HepG2 (cell line): ENCODE results near the gene CFAP97. TPM values are rescaled to one million over a fixed set of nuclear protein-coding genes. Genes with fewer than 3 reads are reported as not detected.

ENCODE experiments used
- ATAC-seq: fragments of 200-7000 bp; cut with Tn5 transposase; 3 replicates; pipeline ENCODE4 v1.9.1; 2020; ENCODE audit warnings: mild to moderate bottlenecking, moderate library complexity
- BruUV-seq: library from RNA; stranded (reverse); fragments of 400-500 nt; replicated peaks from 2 replicates; lab custom pipeline; 2021; lab: Mats Ljungman, UMichigan
- CTCF ChIA-PET: fragments of 300-600 bp; formaldehyde crosslinking; extraction: SDS; loops from one replicate; lab custom pipeline; 2021; ENCODE audit warnings: low total read pairs, inconsistent platforms, low intra/inter-chr PET ratio; lab: Yijun Ruan, JAX
- POLR2A ChIA-PET: fragments of 350-600 bp; sonication (Branson Sonifier 250); formaldehyde crosslinking; loops from one replicate; lab custom pipeline; 2020; ENCODE audit warnings: antibody characterized with exemption, inconsistent platforms; lab: Yijun Ruan, JAX
- DNase-seq: peaks from one replicate; pipeline ENCODE4 v3.0.0-alpha.2; 2015; ENCODE audit warnings: low spot score
- FAIRE-seq: peaks from 3 replicates; lab custom pipeline; 2011; peaks lifted over from hg19 to GRCh38; lab: Jason Lieb, UNC
- H2AFZ ChIP-seq: one replicate; pipeline ENCODE4 v1.6.1; 2011; ENCODE audit warnings: low read length, inconsistent platforms
- H3K27ac ChIP-seq: fragments of 300-600 bp; 3 replicates; pipeline ENCODE4 v1.8.0; 2011; ENCODE audit warnings: mixed run types, mild to moderate bottlenecking, mixed read lengths, low read length, inconsistent platforms; ENCODE audit not compliant: insufficient read depth; ENCODE audit errors: extremely low read length
- H3K27me3 ChIP-seq, 2 experiments: fragments of 200-600 bp in 1 of 2; 2 replicates in 1 of 2; 3 replicates in 1 of 2; pipeline versions ENCODE4 v1.6.0 to v1.8.0; 2011; ENCODE audit warnings: low read length in 2 of 2, mild to moderate bottlenecking in 2 of 2, moderate library complexity in 2 of 2, inconsistent platforms in 1 of 2; ENCODE audit not compliant: insufficient read depth in 2 of 2, control insufficient read depth in 1 of 2
- H3K36me3 ChIP-seq, 2 experiments: fragments of 200-600 bp in 1 of 2; replicated peaks in 1 of 2; 2 replicates in 1 of 2; 3 replicates in 1 of 2; pipeline versions ENCODE4 v1.5.1 to v1.8.0; 2011; ENCODE audit warnings: low read length in 2 of 2, inconsistent platforms in 1 of 2; ENCODE audit not compliant: insufficient read depth in 2 of 2, control insufficient read depth in 1 of 2
- H3K4me1 ChIP-seq: 2 replicates; pipeline ENCODE4 v1.5.1; 2012; ENCODE audit warnings: low read length, inconsistent platforms; ENCODE audit not compliant: insufficient read depth
- H3K4me2 ChIP-seq: 2 replicates; pipeline ENCODE4 v1.6.0; 2011; ENCODE audit warnings: low read depth, low read length, inconsistent platforms
- H3K4me3 ChIP-seq, 3 experiments: fragments of 200-600 bp in 1 of 3; sonication (generic), shearing (Covaris generic) in 1 of 3; replicated peaks in 1 of 3; 2 replicates each; pipeline ENCODE4 v1.5.1; 2011 to 2016; ENCODE audit warnings: low read length in 3 of 3, inconsistent platforms in 2 of 3, low read depth in 2 of 3, mild to moderate bottlenecking in 2 of 3, control low read depth in 1 of 3, mixed read lengths in 1 of 3; ENCODE audit not compliant: insufficient read depth in 1 of 3
- H3K79me2 ChIP-seq: one replicate; pipeline ENCODE4 v1.6.1; 2011; ENCODE audit warnings: low read length, inconsistent platforms; ENCODE audit not compliant: insufficient read depth
- H3K9ac ChIP-seq: 2 replicates; pipeline ENCODE4 v1.6.0; 2011; ENCODE audit warnings: mild to moderate bottlenecking, low read depth, low read length, inconsistent platforms; ENCODE audit not compliant: insufficient read depth
- H3K9me3 ChIP-seq: 2 replicates; pipeline ENCODE4 v1.5.1; 2012; ENCODE audit warnings: mild to moderate bottlenecking, low read length
- H4K20me1 ChIP-seq: 2 replicates; pipeline ENCODE4 v1.6.0; 2011; ENCODE audit warnings: inconsistent platforms, mild to moderate bottlenecking, low read length, moderate library complexity; ENCODE audit not compliant: insufficient read depth
- FOXC1 ChIP-seq: sonication (generic); formaldehyde crosslinking; IDR thresholded peaks from 2 replicates; pipeline ENCODE4 v1.8.0; 2022; ENCODE audit warnings: mild to moderate bottlenecking, missing genetic modification reagents, borderline replicate concordance
- HOXA5 ChIP-seq: sonication (generic); formaldehyde crosslinking; IDR thresholded peaks from 2 replicates; pipeline ENCODE4 v1.4.0; 2020; ENCODE audit warnings: missing genetic modification reagents
- PAWR ChIP-seq: sonication (generic); formaldehyde crosslinking; IDR thresholded peaks from 2 replicates; pipeline ENCODE4 v1.4.0; 2020; ENCODE audit warnings: missing genetic modification reagents, mild to moderate bottlenecking, borderline replicate concordance
- SALL2 ChIP-seq: sonication (generic); formaldehyde crosslinking; IDR thresholded peaks from 2 replicates; pipeline ENCODE4 v1.8.1; 2023; ENCODE audit warnings: mild to moderate bottlenecking, missing genetic modification reagents, inconsistent platforms
- ZBTB38 ChIP-seq: sonication (generic); formaldehyde crosslinking; IDR thresholded peaks from 2 replicates; pipeline ENCODE4 v1.5.1; 2020; ENCODE audit warnings: mild to moderate bottlenecking, missing genetic modification reagents
- ZSCAN31 ChIP-seq: sonication (generic); formaldehyde crosslinking; IDR thresholded peaks from 2 replicates; pipeline ENCODE4 v1.5.0; 2020; ENCODE audit warnings: low read depth, mild to moderate bottlenecking, missing genetic modification reagents
- WGBS: methylation state at CpG from one replicate; pipeline ENCODE4 v1.1.6; 2017; ENCODE audit warnings: low lambda C conversion rate; 5-methylcytosine and 5-hydroxymethylcytosine counted together
- in situ Hi-C: cut with HindIII; loops from 2 replicates; pipeline ENCODE4 v1.10.0; 2017; ENCODE audit warnings: low pct_unique_long_range_greater_than_20kb; ENCODE audit not compliant: extremely low pct_ligation_motif_present
- intact Hi-C: fragments of 100-400 bp; cut with micrococcal nuclease; formaldehyde crosslinking; loops from one replicate; pipeline ENCODE4 v1.10.0; 2022; ENCODE audit not compliant: unreplicated experiment
- polyA plus RNA-seq, 8 experiments: library from polyadenylated mRNA; depleted of rRNA in 3 of 8; stranded (reverse) in 7 of 8; unstranded in 1 of 8; fragments of >200 nt; fragmentation: Illumina TruSeq in 4 of 8; extraction: Trizol in 4 of 8; gene quantifications; 2 replicates each; pipeline versions ENCODE4 v1.2.1 to v1.2.3, GENCODE V29; 2011 to 2016; ENCODE audit warnings: low read depth in 4 of 8, missing spikeins in 1 of 8, mixed read lengths in 1 of 8; ENCODE audit not compliant: insufficient read depth in 1 of 8
- total RNA-seq, 5 experiments: library from RNA; depleted of rRNA; stranded (reverse); fragments of >200 nt; fragmentation: Illumina TruSeq; extraction: Trizol; gene quantifications; 2 replicates each; pipeline ENCODE4 v1.2.3, GENCODE V29; 2016; ENCODE audit warnings: low read depth in 1 of 5

CFAP97 gene
- total and polyA plus RNA-seq, 2 of the 13 experiments (the other 11 are each of a cell fraction or from before 2014, with no cell fraction given), result 32.1 to 44.4 TPM

- in situ Hi-C loops, result no loop called here
- peaks cover 34% of the 10 kb centered on the region for H3K4me1 ChIP-seq
- ATAC-seq (no peak), DNase-seq (no peak), FAIRE-seq (no peak)
- ChIA-PET CTCF (no interaction called here), POLR2A (no interaction called here)
- TF ChIP-seq PAWR (CRISPR knock-in tag) (no peak), SALL2 (no peak), FOXC1 (no peak), HOXA5 (CRISPR knock-in tag) (no peak)
- intact Hi-C loops, result no loop called here
- peaks cover 6% of the 10 kb centered on the region; the same call in 1 of the 2 replicates for H4K20me1 ChIP-seq
- WGBS, result 94% methylated on average over 9 of the region's 13 CpGs
- H3K27me3 ChIP-seq, result no peaks in the 10 kb centered on the region; a peak in 1 of 5 replicates
- H3K4me3 ChIP-seq, result no peak overlapping the region
- no peak overlapping the region for H3K9ac ChIP-seq
- peaks cover 13% of the 10 kb centered on the region for H3K79me2 ChIP-seq
- H2AFZ ChIP-seq, result no peak overlapping the region
- H3K4me2 ChIP-seq, result no peak overlapping the region
- H3K9me3 ChIP-seq, result no peaks in the 10 kb centered on the region
- peaks cover 2 to 28% of the 10 kb centered on the region in 2 experiments for H3K36me3 ChIP-seq
- H3K27ac ChIP-seq, result no peak overlapping the region
- BruUV-seq, result no TSS peak
Measured at GRCh38 chr4:185145572-185145971, 58.2 kb downstream of the CFAP97 start.

- 88% methylated on average over 7 of the region's 16 CpGs for WGBS
Measured at GRCh38 chr4:185144601-185145240, 59.1 kb downstream of the CFAP97 start.

More at GRCh38 chr4:185144601-185145240, 59.1 kb downstream of the CFAP97 start:
- ATAC-seq (no peak), DNase-seq (peak; percentile 22), FAIRE-seq (no peak)
- BruUV-seq, result no TSS peak
- no peaks in the 10 kb centered on the region for H3K9me3 ChIP-seq
- in situ Hi-C loops, result no loop called here
- no peak overlapping the region for H2AFZ ChIP-seq
- peak overlapping the region; percentile 91 for H3K4me2 ChIP-seq
- no peak overlapping the region for H3K27ac ChIP-seq
- peak overlapping the region; percentile 78 for H3K9ac ChIP-seq
- H3K4me1 ChIP-seq, result peaks cover 34% of the 10 kb centered on the region
- intact Hi-C loops, result loop anchor here (5.0 kb wide), 1 partner anchor 58 kb away; the partner anchor contains the start of gene CFAP97
- TF ChIP-seq ZSCAN31 (no peak), ZBTB38 (CRISPR knock-in tag) (peak; percentile 64)
- H3K4me3 ChIP-seq, result peak overlapping the region in 1 of 3 experiments; percentile 10; a peak in 1 of 6 replicates
- peaks cover 0 to 2% of the 10 kb centered on the region in 2 experiments; a peak in 1 of 5 replicates for H3K27me3 ChIP-seq
- peaks cover 13% of the 10 kb centered on the region for H3K79me2 ChIP-seq
- ChIA-PET CTCF (no interaction called here), POLR2A (no interaction called here)
- peaks cover 6% of the 10 kb centered on the region; the same call in 1 of the 2 replicates for H4K20me1 ChIP-seq
- peaks cover 0 to 22% of the 10 kb centered on the region in 2 experiments for H3K36me3 ChIP-seq
